Measurements from ENCODE around the gene DIPK2B.

- no peak for TF ChIP-seq CTCF (conservative IDR thresholded peaks at IDR 0.05; ENCODE audit: low read length)
- TF ChIP-seq EZH2phosphoT487 (IDR thresholded peaks at IDR 0.05; ENCODE audit: borderline replicate concordance, low read depth, low read length): no peak
Observed at GRCh38 chrX:45191383-45191782, 9.3 kb downstream of the DIPK2B start.

All from OCI-LY7 (cell line).